ENCODE measurements around the gene RAG1. TPM values are rescaled to one million over a fixed set of nuclear protein-coding genes. Genes with fewer than 3 reads are reported as not detected.
"Not testable (repeated sequence)": the region's sequence is repeated elsewhere in the genome, so short reads cannot be mapped to it uniquely, and the experiment has no call there.

The RAG1 gene
- total RNA-seq, result under 1 TPM; 0.10 to 0.25 TPM

GRCh38 chr11:36567694-36568093 lies at the start of gene RAG1:
Gene RAG1 (plus strand): TSS chr11:36568007. CDS start chr11:36573305, 5,298 bp downstream.
- no peaks in the 10 kb centered on the region for H3K9me3 Mint-ChIP-seq
- DNase-seq, result no peak
- CTCF ChIA-PET, result no interaction called here
- no peak within 1 kb of the TSS for H3K27ac Mint-ChIP-seq
- no peaks in the 10 kb centered on the region for H3K36me3 Mint-ChIP-seq (ENCODE audit: low read depth)
- peaks cover 3% of the 10 kb centered on the region for H3K4me1 Mint-ChIP-seq
- POLR2A ChIA-PET, result no interaction called here
- H3K4me3 Mint-ChIP-seq, result no peak within 1 kb of the TSS
- H3K27me3 Mint-ChIP-seq, result peaks cover 64% of the 10 kb centered on the region

GRCh38 chr11:36530840-36531239 lies 37.0 kb upstream of the RAG1 start:
- ChIA-PET POLR2A (no interaction called here), CTCF (no interaction called here)
- H3K4me3 Mint-ChIP-seq, result no peak overlapping the region
- no peaks in the 10 kb centered on the region for H3K9me3 Mint-ChIP-seq
- no peak for DNase-seq
- H3K36me3 Mint-ChIP-seq (ENCODE audit: low read depth), result no peaks in the 10 kb centered on the region
- peaks cover 22% of the 10 kb centered on the region for H3K27me3 Mint-ChIP-seq
- no peaks in the 10 kb centered on the region for H3K4me1 Mint-ChIP-seq
- H3K27ac Mint-ChIP-seq, result no peak overlapping the region

GRCh38 chr11:36532941-36533601 lies 34.7 kb upstream of the RAG1 start:
- DNase-seq, result no peak
- POLR2A ChIA-PET, result no interaction called here
- Mint-ChIP-seq H3K27ac (no peak overlapping the region), H3K9me3 (no peaks in the 10 kb centered on the region), H3K27me3 (peaks cover 21% of the 10 kb centered on the region), H3K4me1 (no peaks in the 10 kb centered on the region), H3K36me3 (ENCODE audit: low read depth) (no peaks in the 10 kb centered on the region), H3K4me3 (no peak overlapping the region)
- CTCF ChIA-PET, result no interaction called here

- no peaks in the 10 kb centered on the region for H3K4me1 Mint-ChIP-seq
- no peaks in the 10 kb centered on the region for H3K9me3 Mint-ChIP-seq
- H3K27ac Mint-ChIP-seq, result no peak overlapping the region
- CTCF ChIA-PET, result no interaction called here
- no peak for DNase-seq
- no peaks in the 10 kb centered on the region for H3K36me3 Mint-ChIP-seq (ENCODE audit: low read depth)
- POLR2A ChIA-PET, result no interaction called here
- peaks cover 14% of the 10 kb centered on the region for H3K27me3 Mint-ChIP-seq
- H3K4me3 Mint-ChIP-seq, result no peak overlapping the region
Observed at GRCh38 chr11:36534276-36534840, 33.4 kb upstream of the RAG1 start.

- H3K4me3 Mint-ChIP-seq, result no peak overlapping the region
- DNase-seq, result peak; percentile 50
- no peaks in the 10 kb centered on the region for H3K9me3 Mint-ChIP-seq
- no peak overlapping the region for H3K27ac Mint-ChIP-seq
- peaks cover 7% of the 10 kb centered on the region for H3K4me1 Mint-ChIP-seq
- ChIA-PET POLR2A (no interaction called here), CTCF (interaction anchor here (0.9 to 1.0 kb wide), 2 partner anchors 40 to 249 kb away, joined by 3 read pairs; no protein-coding TSS in a partner anchor)
- peaks cover 18% of the 10 kb centered on the region for H3K27me3 Mint-ChIP-seq
- no peaks in the 10 kb centered on the region for H3K36me3 Mint-ChIP-seq (ENCODE audit: low read depth)
Observed at GRCh38 chr11:36540998-36541397, 26.8 kb upstream of the RAG1 start.

- no peak overlapping the region for H3K27ac Mint-ChIP-seq
- POLR2A ChIA-PET, result no interaction called here
- CTCF ChIA-PET, result no interaction called here
- H3K4me3 Mint-ChIP-seq, result no peak overlapping the region
- peaks cover 32% of the 10 kb centered on the region for H3K27me3 Mint-ChIP-seq
- no peaks in the 10 kb centered on the region for H3K36me3 Mint-ChIP-seq (ENCODE audit: low read depth)
- no peaks in the 10 kb centered on the region for H3K4me1 Mint-ChIP-seq
- H3K9me3 Mint-ChIP-seq, result peaks cover 2% of the 10 kb centered on the region
- no peak for DNase-seq
Observed at GRCh38 chr11:36550385-36551115, 17.3 kb upstream of the RAG1 start.

- CTCF ChIA-PET, H3K27me3 Mint-ChIP-seq, H3K27ac Mint-ChIP-seq, DNase-seq, H3K4me3 Mint-ChIP-seq, POLR2A ChIA-PET: not testable (repeated sequence)
- peaks cover 18% of the 10 kb centered on the region for H3K36me3 Mint-ChIP-seq (ENCODE audit: low read depth)
- H3K9me3 Mint-ChIP-seq, result peaks cover 18% of the 10 kb centered on the region
- peaks cover 30% of the 10 kb centered on the region for H3K4me1 Mint-ChIP-seq
Observed at GRCh38 chr11:36557390-36557789, 10.4 kb upstream of the RAG1 start.

GRCh38 chr11:36557991-36558390 lies 9.8 kb upstream of the RAG1 start:
- Mint-ChIP-seq H3K36me3 (ENCODE audit: low read depth) (peaks cover 18% of the 10 kb centered on the region), H3K27me3 (peaks cover 4% of the 10 kb centered on the region), H3K4me3 (peak overlapping the region; percentile 61), H3K9me3 (peaks cover 18% of the 10 kb centered on the region), H3K27ac (peak overlapping the region; percentile 91), H3K4me1 (peaks cover 30% of the 10 kb centered on the region)
- POLR2A ChIA-PET, result no interaction called here
- CTCF ChIA-PET, result no interaction called here
- no peak for DNase-seq

GRCh38 chr11:36558571-36559413 lies 9.0 kb upstream of the RAG1 start:
- H3K36me3 Mint-ChIP-seq (ENCODE audit: low read depth), result peaks cover 18% of the 10 kb centered on the region
- ChIA-PET CTCF (no interaction called here), POLR2A (no interaction called here)

GRCh38 chr11:36564376-36565030 lies 3.3 kb upstream of the RAG1 start:
- peak; percentile 72 for DNase-seq
- POLR2A ChIA-PET, result interaction anchor here (1.0 kb wide), 1 partner anchor 183 kb away, joined by 3 read pairs; no protein-coding TSS in a partner anchor

More at GRCh38 chr11:36558571-36559413, 9.0 kb upstream of the RAG1 start:
- no peak for DNase-seq
- peak overlapping the region; percentile 91 for H3K27ac Mint-ChIP-seq
- H3K4me1 Mint-ChIP-seq, result peaks cover 30% of the 10 kb centered on the region
- peak overlapping the region; percentile 61 for H3K4me3 Mint-ChIP-seq
- H3K9me3 Mint-ChIP-seq, result peaks cover 18% of the 10 kb centered on the region
- peaks cover 5% of the 10 kb centered on the region for H3K27me3 Mint-ChIP-seq

GRCh38 chr11:36565031-36565610 lies 2.7 kb upstream of the RAG1 start:
- peaks cover 4% of the 10 kb centered on the region for H3K4me1 Mint-ChIP-seq
- no peak for DNase-seq
- peaks cover 41% of the 10 kb centered on the region for H3K27me3 Mint-ChIP-seq
- ChIA-PET CTCF (interaction anchor here (0.9 to 2.4 kb wide), 6 partner anchors 21 to 300 kb away, joined by 3 to 6 read pairs (median 4); no protein-coding TSS in a partner anchor), POLR2A (interaction anchor here (1.0 kb wide), 1 partner anchor 182 kb away, joined by 3 read pairs; no protein-coding TSS in a partner anchor)
- H3K36me3 Mint-ChIP-seq (ENCODE audit: low read depth), result peaks cover 3% of the 10 kb centered on the region
- H3K27ac Mint-ChIP-seq, result no peak overlapping the region
- H3K9me3 Mint-ChIP-seq, result peaks cover 6% of the 10 kb centered on the region
- H3K4me3 Mint-ChIP-seq, result no peak overlapping the region

More at GRCh38 chr11:36564376-36565030, 3.3 kb upstream of the RAG1 start:
- H3K4me3 Mint-ChIP-seq, result peak overlapping the region; percentile 49
- H3K9me3 Mint-ChIP-seq, result peaks cover 12% of the 10 kb centered on the region
- H3K36me3 Mint-ChIP-seq (ENCODE audit: low read depth), result peaks cover 9% of the 10 kb centered on the region
- CTCF ChIA-PET, result interaction anchor here (0.9 to 2.4 kb wide), 6 partner anchors 21 to 187 kb away, joined by 3 to 6 read pairs (median 4); no protein-coding TSS in a partner anchor
- H3K27me3 Mint-ChIP-seq, result peaks cover 44% of the 10 kb centered on the region
- H3K4me1 Mint-ChIP-seq, result peaks cover 11% of the 10 kb centered on the region
- no peak overlapping the region for H3K27ac Mint-ChIP-seq
